ENCODE data around the gene TSPAN3.

- TF ChIP-seq CTCF (IDR thresholded peaks at IDR 0.05) (no peak), POLR2A (IDR thresholded peaks at IDR 0.05) (no peak)
Measured at GRCh38 chr15:77001351-77001750, 69.6 kb downstream of the TSPAN3 start.
